CD8-positive, alpha-beta memory T cell (primary cell): Measurements from ENCODE around the gene MDM4. TPM values are rescaled to one million over a fixed set of nuclear protein-coding genes. Genes with fewer than 3 reads are reported as not detected.
"Not testable (repeated sequence)": the region's sequence is repeated elsewhere in the genome, so short reads cannot be mapped to it uniquely, and the experiment has no call there.

ENCODE experiments used
- CTCF ChIA-PET: fragments of 350-600 bp; sonication (Branson Sonifier 250); formaldehyde crosslinking; loops from one replicate; lab custom pipeline; 2021; ENCODE audit warnings: antibody characterized with exemption; lab: Charles Lee
- POLR2A ChIA-PET: fragments of 350-600 bp; sonication (Branson Sonifier 250); formaldehyde crosslinking; loops from one replicate; lab custom pipeline; 2021; ENCODE audit warnings: antibody characterized with exemption; lab: Charles Lee
- DNase-seq, 5 donors: peaks; one replicate each; pipeline versions ENCODE4 v3.0.0 to v3.0.0-alpha.2; 2020 to 2022; ENCODE audit warnings: mixed read lengths in 1 of 5
- H3K27ac ChIP-seq: one replicate; pipeline ENCODE4 v1.7.0; 2013; ENCODE audit warnings: low read depth, mild to moderate bottlenecking, low read length, moderate library complexity
- H3K27me3 ChIP-seq: 2 replicates; pipeline ENCODE4 v1.7.0; 2013; ENCODE audit warnings: low read length, mild to moderate bottlenecking; ENCODE audit not compliant: insufficient read depth, poor library complexity, severe bottlenecking
- H3K36me3 ChIP-seq: 2 replicates; pipeline ENCODE4 v1.7.0; 2013; ENCODE audit warnings: mild to moderate bottlenecking, low read length, moderate library complexity; ENCODE audit not compliant: insufficient read depth
- H3K4me1 ChIP-seq: 2 replicates; pipeline ENCODE4 v1.7.0; 2013; ENCODE audit warnings: mild to moderate bottlenecking, low read length, moderate library complexity; ENCODE audit not compliant: insufficient read depth
- H3K4me3 ChIP-seq: 2 replicates; pipeline ENCODE4 v1.7.0; 2013; ENCODE audit warnings: mild to moderate bottlenecking, low read length
- H3K9me3 ChIP-seq: 2 replicates; pipeline ENCODE4 v1.7.0; 2013; ENCODE audit warnings: mild to moderate bottlenecking, low read length
- H3K27ac Mint-ChIP-seq, 8 donors: one replicate each; pipeline ENCODE4 v1.8.0; 2020 to 2021; ENCODE audit warnings: mixed read lengths in 8 of 8, mild to moderate bottlenecking in 6 of 8, inconsistent platforms in 3 of 8, moderate library complexity in 3 of 8
- H3K27me3 Mint-ChIP-seq, 2 donors: one replicate each; pipeline ENCODE4 v1.8.0; 2020 to 2021; ENCODE audit warnings: mixed read lengths in 2 of 2, mild to moderate bottlenecking in 1 of 2, moderate library complexity in 1 of 2
- H3K36me3 Mint-ChIP-seq, 3 donors: one replicate each; pipeline ENCODE4 v1.8.0; 2020 to 2021; ENCODE audit warnings: mixed read lengths in 3 of 3, inconsistent platforms in 1 of 3, mild to moderate bottlenecking in 1 of 3
- H3K4me1 Mint-ChIP-seq, 3 donors: one replicate each; pipeline ENCODE4 v1.8.0; 2020 to 2021; ENCODE audit warnings: mixed read lengths in 3 of 3, inconsistent platforms in 1 of 3, mild to moderate bottlenecking in 1 of 3
- H3K4me3 Mint-ChIP-seq, 7 donors: one replicate each; pipeline ENCODE4 v1.8.0; 2020 to 2021; ENCODE audit warnings: mixed read lengths in 7 of 7, mild to moderate bottlenecking in 6 of 7, moderate library complexity in 4 of 7, inconsistent platforms in 2 of 7
- H3K9me3 Mint-ChIP-seq, 5 donors: one replicate each; pipeline ENCODE4 v1.8.0; 2020 to 2022; ENCODE audit warnings: mixed read lengths in 5 of 5, mild to moderate bottlenecking in 3 of 5, moderate library complexity in 2 of 5, inconsistent platforms in 1 of 5
- polyA plus RNA-seq: library from polyadenylated mRNA; unstranded; fragments of 300-500 nt; fragmentation: Illumina TruSeq; gene quantifications from one replicate; pipeline ENCODE4 v1.2.3, GENCODE V29; 2021
- total RNA-seq, 2 experiments: library from RNA; stranded (reverse); gene quantifications; one replicate each; pipeline ENCODE4 v1.2.3, GENCODE V29; 2021

MDM4 gene
- total and polyA plus RNA-seq, 3 experiments from 2014 or later: 13.6 to 80.7 (median 80.7) TPM

DNA sequence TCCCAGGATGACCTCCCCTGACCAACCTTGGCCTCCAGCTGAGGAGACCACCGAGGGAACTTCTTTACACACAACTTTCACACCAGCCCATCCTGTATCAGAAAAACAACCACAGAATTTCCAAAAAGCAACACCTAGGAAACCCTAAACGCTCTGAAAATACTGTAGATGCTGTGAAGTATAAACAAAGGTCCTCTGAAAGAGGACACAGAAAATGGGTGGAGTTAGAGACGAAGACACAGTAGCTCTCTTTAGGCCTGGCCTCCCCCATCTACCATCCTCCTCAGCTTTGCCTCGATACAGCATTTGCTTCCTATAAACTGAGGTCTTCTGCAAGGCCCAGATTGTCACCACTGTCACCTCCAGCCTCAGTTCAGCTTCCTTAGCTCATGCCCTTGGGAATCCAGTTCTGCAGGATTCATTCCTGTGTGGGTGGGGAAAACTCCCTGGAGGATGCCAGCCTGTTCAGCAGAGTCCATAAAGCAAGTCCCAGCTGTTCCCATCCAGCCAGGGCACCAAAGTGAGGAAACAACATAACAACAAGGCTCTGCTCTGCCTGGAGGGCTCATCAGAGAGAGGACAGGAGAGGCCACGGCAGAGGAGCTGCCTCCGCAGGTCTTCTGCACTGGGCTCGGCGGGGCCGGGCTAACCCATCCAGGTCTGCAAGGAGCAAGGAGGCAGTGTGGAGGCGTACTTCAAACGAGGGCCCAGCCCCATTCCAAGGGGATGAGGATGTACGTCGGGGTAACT, 36.6 kb upstream of the MDM4 start:
- Mint-ChIP-seq H3K4me1 (peaks cover 59 to 87% (median 85%) of the 10 kb centered on the region in 3 donors), H3K9me3 (no peaks in the 10 kb centered on the region), H3K4me3 (peak overlapping the region in 2 of 7 donors; percentile 20 to 60), H3K27ac (peak overlapping the region; percentile 48 to 91 (median 78)), H3K36me3 (peaks cover 0 to 10% (median 8%) of the 10 kb centered on the region in 3 donors), H3K27me3 (no peaks in the 10 kb centered on the region)
- no peak overlapping the region for H3K27ac ChIP-seq
- H3K4me3 ChIP-seq: no peak overlapping the region
- H3K36me3 ChIP-seq: no peaks in the 10 kb centered on the region
- ChIA-PET POLR2A (interaction anchor here (1.3 kb wide), 1 partner anchor 14 kb away, joined by 4 read pairs; no protein-coding TSS in a partner anchor), CTCF (interaction anchor here (0.8 to 4.7 kb wide), 6 partner anchors 14 to 116 kb away, joined by 3 to 16 read pairs (median 6); partner anchors contain the start of gene PIK3C2B)
- no peak for DNase-seq
- peaks cover 37% of the 10 kb centered on the region for H3K4me1 ChIP-seq
- H3K9me3 ChIP-seq: no peaks in the 10 kb centered on the region
- no peaks in the 10 kb centered on the region for H3K27me3 ChIP-seq

DNA sequence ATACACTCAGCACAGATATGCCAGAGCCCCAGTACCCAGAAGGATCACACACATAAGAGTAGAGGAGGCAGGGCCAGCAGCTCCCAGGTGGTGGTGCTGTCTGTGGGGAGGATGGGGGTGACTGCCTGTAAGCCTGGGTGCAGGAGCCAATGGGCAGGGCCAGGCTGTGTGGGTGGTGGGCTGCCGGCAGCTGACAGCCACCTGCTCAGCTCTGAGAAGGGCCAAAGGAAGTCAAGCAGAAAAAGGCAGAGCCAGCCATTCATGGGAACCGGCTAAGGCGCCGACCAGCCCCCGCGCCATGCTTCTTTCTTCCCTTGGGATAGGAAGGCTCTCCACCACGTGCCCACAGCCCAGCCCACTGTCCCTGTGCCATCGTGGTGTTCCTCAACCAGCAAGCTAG, 35.7 kb upstream of the MDM4 start:
- no peaks in the 10 kb centered on the region for H3K9me3 Mint-ChIP-seq

DNA sequence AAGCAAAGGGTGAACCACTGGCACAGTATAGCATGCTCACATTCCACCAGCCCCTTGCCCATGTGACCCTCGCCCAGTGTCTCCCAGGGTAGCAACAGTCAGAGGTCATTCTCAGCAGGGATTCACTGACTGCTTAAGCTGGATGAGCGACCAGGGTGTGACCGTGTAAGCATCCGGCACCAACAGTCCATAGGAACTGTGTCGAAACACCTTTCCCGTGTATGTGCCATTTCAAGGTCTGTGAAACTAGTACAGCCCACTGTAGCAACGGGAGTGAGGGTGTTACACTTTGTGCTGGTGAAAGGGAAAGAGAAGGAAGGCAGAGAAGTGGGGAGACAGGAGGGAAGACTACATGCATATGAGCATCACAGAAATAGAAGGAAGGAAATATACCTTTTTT, 32.4 kb upstream of the MDM4 start:
- ChIA-PET POLR2A (no interaction called here), CTCF (interaction anchor here (2.9 kb wide), 1 partner anchor 37 kb away, joined by 10 read pairs; no protein-coding TSS in a partner anchor)
- no peaks in the 10 kb centered on the region for H3K36me3 ChIP-seq
- H3K4me3 ChIP-seq: no peak overlapping the region
- Mint-ChIP-seq H3K4me3 (no peak overlapping the region), H3K36me3 (peaks cover 0 to 17% (median 13%) of the 10 kb centered on the region in 3 donors), H3K4me1 (peaks cover 42 to 73% (median 72%) of the 10 kb centered on the region in 3 donors), H3K27ac (peak overlapping the region in 1 of 8 donors; percentile 36), H3K27me3 (no peaks in the 10 kb centered on the region), H3K9me3 (no peaks in the 10 kb centered on the region)
- peaks cover 25% of the 10 kb centered on the region for H3K4me1 ChIP-seq
- H3K27me3 ChIP-seq: no peaks in the 10 kb centered on the region
- no peak for DNase-seq
- H3K9me3 ChIP-seq: no peaks in the 10 kb centered on the region
- no peak overlapping the region for H3K27ac ChIP-seq

More for the DNA sequence above, 35.7 kb upstream of the MDM4 start:
- Histone ChIP-seq H3K36me3 (no peaks in the 10 kb centered on the region), H3K4me3 (no peak overlapping the region), H3K9me3 (no peaks in the 10 kb centered on the region), H3K4me1 (peaks cover 34% of the 10 kb centered on the region), H3K27me3 (no peaks in the 10 kb centered on the region), H3K27ac (no peak overlapping the region)
- H3K27me3 Mint-ChIP-seq: no peaks in the 10 kb centered on the region
- H3K4me1 Mint-ChIP-seq: peaks cover 56 to 85% (median 84%) of the 10 kb centered on the region in 3 donors
- ChIA-PET POLR2A (no interaction called here), CTCF (interaction anchor here (0.9 to 4.7 kb wide), 4 partner anchors 13 to 49 kb away, joined by 3 to 16 read pairs (median 8); partner anchors contain the start of gene PIK3C2B)
- H3K4me3 Mint-ChIP-seq: peak overlapping the region in 3 of 7 donors; percentile 22 to 54 (median 24)
- DNase-seq: no peak
- peaks cover 0 to 12% (median 11%) of the 10 kb centered on the region in 3 donors for H3K36me3 Mint-ChIP-seq
- H3K27ac Mint-ChIP-seq: peak overlapping the region in 5 of 8 donors; percentile 29 to 63 (median 58)

DNA sequence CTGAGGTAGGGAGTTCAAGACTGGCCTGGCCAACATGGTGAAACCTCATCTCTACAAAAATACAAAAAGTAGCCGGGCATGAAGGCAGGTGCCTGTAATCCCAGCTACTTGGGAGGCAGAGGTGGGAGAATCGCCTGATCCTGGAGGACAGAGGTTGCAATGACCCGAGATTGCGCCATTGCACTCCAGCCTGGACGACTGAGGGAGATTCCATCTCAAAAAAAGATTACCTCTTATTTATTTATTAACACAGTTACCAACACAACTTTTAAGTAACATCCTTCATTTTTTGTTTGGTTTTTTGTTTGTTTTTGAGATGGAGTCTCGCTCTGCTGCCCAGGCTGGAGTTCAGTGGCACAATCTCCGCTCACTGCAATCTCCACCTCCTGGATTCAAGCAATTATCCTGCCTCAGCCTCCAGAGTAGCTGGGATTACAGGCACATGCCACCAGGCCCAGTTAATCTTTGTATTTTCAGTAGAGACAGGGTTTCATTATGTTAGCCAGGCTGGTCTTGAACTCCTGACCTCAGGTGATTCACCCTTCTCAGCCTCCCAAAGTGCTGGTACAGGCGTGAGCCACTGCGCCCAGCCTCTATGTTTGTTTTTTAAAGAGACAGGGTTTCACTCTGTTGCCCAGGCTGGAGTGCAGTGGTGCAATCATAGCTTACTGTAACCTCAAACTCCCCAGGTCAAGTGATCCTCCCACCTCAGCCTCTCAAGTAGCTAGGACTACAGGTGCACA, 29.5 kb upstream of the MDM4 start:
- Mint-ChIP-seq H3K36me3 (peaks cover 0 to 21% (median 20%) of the 10 kb centered on the region in 3 donors), H3K27ac (peak overlapping the region in 1 of 8 donors; percentile 14), H3K4me1 (peaks cover 34 to 66% (median 65%) of the 10 kb centered on the region in 3 donors)
- CTCF ChIA-PET: interaction anchor here (0.7 to 2.9 kb wide), 9 partner anchors 8 to 1689 kb away, joined by 3 to 13 read pairs (median 6); partner anchors contain the start of gene PIK3C2B
- POLR2A ChIA-PET, H3K36me3 ChIP-seq, DNase-seq, H3K4me3 ChIP-seq, H3K27ac ChIP-seq, H3K27me3 ChIP-seq, H3K9me3 Mint-ChIP-seq, H3K9me3 ChIP-seq, H3K27me3 Mint-ChIP-seq, H3K4me3 Mint-ChIP-seq, H3K4me1 ChIP-seq: not testable (repeated sequence)

DNA sequence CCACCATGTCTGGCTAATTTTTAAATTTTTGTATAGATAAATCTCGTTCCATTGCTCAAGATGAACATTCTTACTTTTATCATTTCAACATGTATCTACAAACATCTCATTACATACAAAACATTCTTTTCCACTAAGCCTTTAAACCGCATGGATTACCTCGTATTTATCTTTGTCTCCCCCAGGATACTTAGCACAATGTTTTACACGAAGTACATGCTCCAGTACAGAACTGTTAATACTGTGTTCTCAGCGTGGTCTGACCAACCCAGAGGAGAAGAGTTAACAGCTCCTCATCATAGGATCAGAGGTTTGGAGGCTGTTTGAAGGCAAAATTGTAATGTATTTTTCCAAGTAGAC, 29.0 kb upstream of the MDM4 start:
- no peak for DNase-seq
- Mint-ChIP-seq H3K27me3 (no peaks in the 10 kb centered on the region), H3K36me3 (peaks cover 0 to 21% (median 20%) of the 10 kb centered on the region in 3 donors), H3K9me3 (no peaks in the 10 kb centered on the region), H3K27ac (peak overlapping the region in 2 of 8 donors; percentile 45 to 51), H3K4me1 (peaks cover 38 to 71% (median 66%) of the 10 kb centered on the region in 3 donors), H3K4me3 (no peak overlapping the region)
- Histone ChIP-seq H3K4me3 (no peak overlapping the region), H3K27me3 (no peaks in the 10 kb centered on the region), H3K27ac (no peak overlapping the region), H3K9me3 (no peaks in the 10 kb centered on the region), H3K4me1 (peaks cover 10% of the 10 kb centered on the region), H3K36me3 (no peaks in the 10 kb centered on the region)
- ChIA-PET POLR2A (no interaction called here), CTCF (interaction anchor here (1.2 to 2.8 kb wide), 4 partner anchors 14 to 56 kb away, joined by 3 to 13 read pairs (median 7); no protein-coding TSS in a partner anchor)

DNA sequence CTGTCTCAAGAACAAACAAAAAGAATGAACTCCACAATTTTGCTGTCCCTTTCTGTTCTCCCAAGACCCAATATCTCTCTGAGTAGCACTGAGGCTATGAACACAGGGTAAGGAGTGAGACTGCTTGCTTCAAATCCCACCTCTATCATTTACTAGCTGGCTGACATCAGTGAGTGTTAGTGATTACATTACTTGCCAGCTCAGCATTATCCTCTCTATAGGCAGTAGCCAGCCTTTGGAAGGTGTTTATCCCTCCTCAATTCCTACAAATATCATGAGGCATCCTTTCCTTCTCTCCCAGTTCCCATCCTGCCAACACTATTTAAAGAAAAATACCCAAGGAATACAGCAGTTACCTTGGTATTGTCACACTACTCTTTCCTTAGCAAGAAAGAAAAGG, 24.6 kb upstream of the MDM4 start:
- Mint-ChIP-seq H3K27ac (peak overlapping the region in 7 of 8 donors; percentile 18 to 97 (median 85)), H3K4me1 (peaks cover 53 to 77% (median 73%) of the 10 kb centered on the region in 3 donors), H3K36me3 (peaks cover 0 to 22% (median 9%) of the 10 kb centered on the region in 3 donors), H3K27me3 (no peaks in the 10 kb centered on the region), H3K9me3 (no peaks in the 10 kb centered on the region), H3K4me3 (peak overlapping the region in 3 of 7 donors; percentile 33 to 96 (median 85))
- POLR2A ChIA-PET: no interaction called here
- H3K27ac ChIP-seq: no peak overlapping the region
- H3K36me3 ChIP-seq: no peaks in the 10 kb centered on the region
- H3K4me3 ChIP-seq: no peak overlapping the region
- no peaks in the 10 kb centered on the region for H3K9me3 ChIP-seq
- H3K4me1 ChIP-seq: peaks cover 30% of the 10 kb centered on the region
- no peak for DNase-seq
- no peaks in the 10 kb centered on the region for H3K27me3 ChIP-seq
- CTCF ChIA-PET: interaction anchor here (1.1 to 18.2 kb wide), 6 partner anchors 10 to 93 kb away, joined by 3 to 496 read pairs (median 26); no protein-coding TSS in a partner anchor

DNA sequence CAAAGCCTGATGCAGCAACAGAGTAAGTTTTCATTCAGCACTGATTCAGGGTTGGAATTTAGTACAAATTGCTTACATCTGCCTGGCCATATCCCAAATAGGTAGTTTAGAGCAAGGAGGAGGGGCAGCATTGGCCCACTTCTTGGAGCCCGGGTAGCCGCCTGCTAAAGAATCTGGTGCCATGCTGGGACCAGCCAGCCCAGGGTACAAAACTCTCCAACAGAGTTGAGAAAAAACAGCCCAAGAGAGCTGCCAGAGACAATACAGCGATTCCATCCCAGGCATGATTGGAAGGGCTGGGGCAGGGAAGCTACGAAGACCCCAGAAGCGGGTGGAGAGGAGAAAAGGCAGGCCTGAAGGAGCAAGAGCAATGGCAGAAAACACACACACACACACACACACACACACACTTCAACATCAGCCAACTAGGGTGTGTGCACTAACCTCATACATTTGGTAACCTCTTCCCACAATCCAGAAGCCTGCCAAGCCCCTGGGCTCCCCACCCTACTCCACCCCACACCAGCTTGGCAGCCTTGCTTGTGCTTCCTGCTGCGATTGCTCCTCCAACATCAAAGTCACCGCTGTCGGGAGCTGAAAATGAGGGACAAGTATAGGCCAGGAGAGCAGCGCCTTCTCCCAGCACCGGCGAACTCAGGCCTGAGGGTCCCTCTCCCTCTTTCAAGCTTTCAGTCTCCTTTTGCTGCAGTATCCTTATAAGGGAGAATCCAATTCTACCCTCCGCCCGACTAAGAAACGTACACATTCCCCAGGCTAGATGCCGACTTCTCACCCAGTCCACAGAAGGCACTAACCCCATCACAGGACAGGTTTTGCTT, 22.8 kb upstream of the MDM4 start:
- CTCF ChIA-PET: interaction anchor here (0.9 to 18.2 kb wide), 17 partner anchors 8 to 314 kb away, joined by 3 to 496 read pairs (median 8); partner anchors contain the start of gene MDM4
- H3K4me1 Mint-ChIP-seq: peaks cover 46 to 65% (median 60%) of the 10 kb centered on the region in 3 donors
- H3K36me3 Mint-ChIP-seq: peaks cover 0 to 22% (median 3%) of the 10 kb centered on the region in 3 donors
- Histone ChIP-seq H3K36me3 (no peaks in the 10 kb centered on the region), H3K27me3 (no peaks in the 10 kb centered on the region), H3K4me3 (peak overlapping the region; percentile 58), H3K4me1 (peaks cover 30% of the 10 kb centered on the region), H3K27ac (peak overlapping the region; percentile 77), H3K9me3 (no peaks in the 10 kb centered on the region)
- peaks cover 0 to 2% of the 10 kb centered on the region in 2 donors for H3K27me3 Mint-ChIP-seq
- peak overlapping the region; percentile 85 to 99 (median 95) for H3K27ac Mint-ChIP-seq
- POLR2A ChIA-PET: interaction anchor here (0.5 to 2.4 kb wide), 12 partner anchors 8 to 795 kb away, joined by 3 to 39 read pairs (median 5); partner anchors contain the start of gene MDM4
- DNase-seq: no peak
- no peaks in the 10 kb centered on the region for H3K9me3 Mint-ChIP-seq
- H3K4me3 Mint-ChIP-seq: peak overlapping the region; percentile 85 to 97 (median 94)
